ENCODE results near the gene ITPK1. TPM values are rescaled to one million over a fixed set of nuclear protein-coding genes. Genes with fewer than 3 reads are reported as not detected.

ITPK1 gene
- polyA plus RNA-seq, 1 of the 3 experiments (the other 2 are of a cell fraction) = 23.2 TPM

DNA sequence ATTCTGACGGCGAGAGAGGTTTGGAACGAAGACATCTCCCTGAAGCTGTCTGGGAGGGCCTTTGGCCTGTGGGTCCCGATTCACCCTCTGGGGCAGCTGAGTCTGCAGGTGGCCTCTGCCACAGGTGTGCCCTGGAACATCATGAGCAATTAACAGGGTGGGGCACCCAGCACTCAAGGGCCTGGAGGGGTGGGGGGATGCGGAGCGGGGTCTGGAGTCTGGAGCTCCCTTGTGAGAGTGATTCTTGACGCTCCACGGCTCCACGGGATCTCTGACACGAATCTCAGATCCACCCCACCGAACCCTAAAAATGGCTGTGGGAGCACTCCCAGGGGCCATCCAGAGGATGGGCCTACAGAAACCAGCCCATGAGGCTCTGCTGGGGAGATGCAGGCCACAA, 8.3 kb downstream of the ITPK1 start:
- POLR2A ChIA-PET = interaction anchor here (0.6 kb wide), 1 partner anchor 1789 kb away, joined by 3 read pairs; no protein-coding TSS in a partner anchor
- Histone ChIP-seq H3K9me2 (no peaks in the 10 kb centered on the region), H3F3A (replicated peaks; ENCODE audit: insufficient read depth) (no peaks in the 10 kb centered on the region), H2AFZ (ENCODE audit: low read depth) (no peak overlapping the region), H3K27me3 (ENCODE audit: insufficient read depth) (no peaks in the 10 kb centered on the region), H3K4me2 (no peak overlapping the region), H3K79me2 (ENCODE audit: insufficient read depth) (peaks cover 14% of the 10 kb centered on the region; the same call in 1 of the 2 replicates), H4K20me1 (ENCODE audit: insufficient read depth) (0 out of 2 replicates have a peak, but pooled peaks cover 13% of the 10 kb centered on the region), H3K9ac (no peak overlapping the region), H3K9me3 (no peaks in the 10 kb centered on the region), H3K4me1 (ENCODE audit: control insufficient read depth in 1 of 2, insufficient read depth in 2 of 2, low read depth in 1 of 2, low read length in 1 of 2) (peaks cover 0 to 27% of the 10 kb centered on the region in 2 experiments; a peak in 1 of 4 replicates), H3K4me3 (ENCODE audit: low read depth in 2 of 2, low read length in 1 of 2) (no peak overlapping the region), H3K36me3 (replicated peaks in 1 of 2; ENCODE audit: control insufficient read depth in 1 of 2, insufficient read depth in 2 of 2, low read length in 1 of 2) (peaks cover 0 to 2% of the 10 kb centered on the region in 2 experiments), H3K27ac (ENCODE audit: low read depth in 2 of 2, low read length in 1 of 2) (no peak overlapping the region)
- no peak for TF ChIP-seq JUND (IDR thresholded peaks at IDR 0.05)
- TF ChIP-seq, protein P1, sequence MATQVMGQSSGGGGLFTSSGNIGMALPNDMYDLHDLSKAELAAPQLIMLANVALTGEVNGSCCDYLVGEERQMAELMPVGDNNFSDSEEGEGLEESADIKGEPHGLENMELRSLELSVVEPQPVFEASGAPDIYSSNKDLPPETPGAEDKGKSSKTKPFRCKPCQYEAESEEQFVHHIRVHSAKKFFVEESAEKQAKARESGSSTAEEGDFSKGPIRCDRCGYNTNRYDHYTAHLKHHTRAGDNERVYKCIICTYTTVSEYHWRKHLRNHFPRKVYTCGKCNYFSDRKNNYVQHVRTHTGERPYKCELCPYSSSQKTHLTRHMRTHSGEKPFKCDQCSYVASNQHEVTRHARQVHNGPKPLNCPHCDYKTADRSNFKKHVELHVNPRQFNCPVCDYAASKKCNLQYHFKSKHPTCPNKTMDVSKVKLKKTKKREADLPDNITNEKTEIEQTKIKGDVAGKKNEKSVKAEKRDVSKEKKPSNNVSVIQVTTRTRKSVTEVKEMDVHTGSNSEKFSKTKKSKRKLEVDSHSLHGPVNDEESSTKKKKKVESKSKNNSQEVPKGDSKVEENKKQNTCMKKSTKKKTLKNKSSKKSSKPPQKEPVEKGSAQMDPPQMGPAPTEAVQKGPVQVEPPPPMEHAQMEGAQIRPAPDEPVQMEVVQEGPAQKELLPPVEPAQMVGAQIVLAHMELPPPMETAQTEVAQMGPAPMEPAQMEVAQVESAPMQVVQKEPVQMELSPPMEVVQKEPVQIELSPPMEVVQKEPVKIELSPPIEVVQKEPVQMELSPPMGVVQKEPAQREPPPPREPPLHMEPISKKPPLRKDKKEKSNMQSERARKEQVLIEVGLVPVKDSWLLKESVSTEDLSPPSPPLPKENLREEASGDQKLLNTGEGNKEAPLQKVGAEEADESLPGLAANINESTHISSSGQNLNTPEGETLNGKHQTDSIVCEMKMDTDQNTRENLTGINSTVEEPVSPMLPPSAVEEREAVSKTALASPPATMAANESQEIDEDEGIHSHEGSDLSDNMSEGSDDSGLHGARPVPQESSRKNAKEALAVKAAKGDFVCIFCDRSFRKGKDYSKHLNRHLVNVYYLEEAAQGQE (IDR thresholded peaks at IDR 0.05; ENCODE audit: low read depth, low read length) = no peak
- no peak for TF ChIP-seq TAF1 (IDR thresholded peaks at IDR 0.05; ENCODE audit: borderline replicate concordance, low read depth, low read length)
- no peak for TF ChIP-seq EP300 (IDR thresholded peaks at IDR 0.05; ENCODE audit: borderline replicate concordance in 1 of 2, low read depth in 1 of 2, low read length in 1 of 2)
- TF ChIP-seq, protein P2, sequence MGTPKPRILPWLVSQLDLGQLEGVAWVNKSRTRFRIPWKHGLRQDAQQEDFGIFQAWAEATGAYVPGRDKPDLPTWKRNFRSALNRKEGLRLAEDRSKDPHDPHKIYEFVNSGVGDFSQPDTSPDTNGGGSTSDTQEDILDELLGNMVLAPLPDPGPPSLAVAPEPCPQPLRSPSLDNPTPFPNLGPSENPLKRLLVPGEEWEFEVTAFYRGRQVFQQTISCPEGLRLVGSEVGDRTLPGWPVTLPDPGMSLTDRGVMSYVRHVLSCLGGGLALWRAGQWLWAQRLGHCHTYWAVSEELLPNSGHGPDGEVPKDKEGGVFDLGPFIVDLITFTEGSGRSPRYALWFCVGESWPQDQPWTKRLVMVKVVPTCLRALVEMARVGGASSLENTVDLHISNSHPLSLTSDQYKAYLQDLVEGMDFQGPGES (IDR thresholded peaks at IDR 0.05; ENCODE audit: low read depth, low read length) = no peak
- no peak for TF ChIP-seq GABPA (IDR thresholded peaks at IDR 0.05; ENCODE audit: low read depth)
- no peak for TF ChIP-seq MXI1 (IDR thresholded peaks at IDR 0.05; ENCODE audit: low read depth, low read length)
- TF ChIP-seq TEAD4 (IDR thresholded peaks at IDR 0.05; ENCODE audit: borderline replicate concordance, insufficient read depth) = no peak
- no peak for TF ChIP-seq RAD21 (IDR thresholded peaks at IDR 0.05; ENCODE audit: low read length)
- no peak for TF ChIP-seq RXRA (IDR thresholded peaks at IDR 0.05; ENCODE audit: borderline replicate concordance, low read depth)
- TF ChIP-seq, protein P3, sequence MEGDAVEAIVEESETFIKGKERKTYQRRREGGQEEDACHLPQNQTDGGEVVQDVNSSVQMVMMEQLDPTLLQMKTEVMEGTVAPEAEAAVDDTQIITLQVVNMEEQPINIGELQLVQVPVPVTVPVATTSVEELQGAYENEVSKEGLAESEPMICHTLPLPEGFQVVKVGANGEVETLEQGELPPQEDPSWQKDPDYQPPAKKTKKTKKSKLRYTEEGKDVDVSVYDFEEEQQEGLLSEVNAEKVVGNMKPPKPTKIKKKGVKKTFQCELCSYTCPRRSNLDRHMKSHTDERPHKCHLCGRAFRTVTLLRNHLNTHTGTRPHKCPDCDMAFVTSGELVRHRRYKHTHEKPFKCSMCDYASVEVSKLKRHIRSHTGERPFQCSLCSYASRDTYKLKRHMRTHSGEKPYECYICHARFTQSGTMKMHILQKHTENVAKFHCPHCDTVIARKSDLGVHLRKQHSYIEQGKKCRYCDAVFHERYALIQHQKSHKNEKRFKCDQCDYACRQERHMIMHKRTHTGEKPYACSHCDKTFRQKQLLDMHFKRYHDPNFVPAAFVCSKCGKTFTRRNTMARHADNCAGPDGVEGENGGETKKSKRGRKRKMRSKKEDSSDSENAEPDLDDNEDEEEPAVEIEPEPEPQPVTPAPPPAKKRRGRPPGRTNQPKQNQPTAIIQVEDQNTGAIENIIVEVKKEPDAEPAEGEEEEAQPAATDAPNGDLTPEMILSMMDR (IDR thresholded peaks at IDR 0.05) = no peak
- WGBS (ENCODE audit: low lambda C conversion rate) = 98% methylated on average over 7 of the region's 11 CpGs
- no peak for DNase-seq
- CTCF ChIA-PET = interaction anchor here (0.8 to 2.1 kb wide), 6 partner anchors 14 to 132 kb away, joined by 3 to 9 read pairs (median 3); partner anchors contain the start of genes GON7, LYSET, MOAP1 and UBR7

Data from SK-N-SH (cell line).